GM19372 (cell line): ENCODE results near the gene ATXN2.

Source experiments
- ATAC-seq: cut with Tn5 transposase; IDR thresholded peaks from one replicate; pipeline ENCODE4 v1.9.1; 2021; ENCODE audit warnings: mild to moderate bottlenecking, low read depth, moderate library complexity; ENCODE audit not compliant: unreplicated experiment

ATXN2 gene

GRCh38 chr12:111454311-111454710 lies 144.8 kb downstream of the ATXN2 start:
- ATAC-seq = no peak

- no peak for ATAC-seq
These were observed 145.8 kb downstream of the ATXN2 start for GRCh38 chr12:111453071-111453989.

GRCh38 chr12:111451649-111452129 lies 147.4 kb downstream of the ATXN2 start:
- no peak for ATAC-seq

GRCh38 chr12:111451232-111451631 lies 147.9 kb downstream of the ATXN2 start:
- no peak for ATAC-seq

- ATAC-seq = no peak
These were observed 148.4 kb downstream of the ATXN2 start for GRCh38 chr12:111450676-111451075.

GRCh38 chr12:111448846-111449790 lies 150.0 kb downstream of the ATXN2 start:
- ATAC-seq = no peak

GRCh38 chr12:111448266-111448830 lies 150.8 kb downstream of the ATXN2 start:
- no peak for ATAC-seq

- no peak for ATAC-seq
These were observed 151.4 kb downstream of the ATXN2 start for GRCh38 chr12:111447571-111448265.

GRCh38 chr12:111446631-111447570 lies 152.2 kb downstream of the ATXN2 start:
- no peak for ATAC-seq

GRCh38 chr12:111445726-111446581 lies 153.2 kb downstream of the ATXN2 start:
- no peak for ATAC-seq

- peak; percentile 84 for ATAC-seq
These were observed 154.0 kb downstream of the ATXN2 start for GRCh38 chr12:111444925-111445725.

- ATAC-seq = peak; percentile 25
These were observed 154.7 kb downstream of the ATXN2 start for GRCh38 chr12:111444314-111444924.

GRCh38 chr12:111443586-111443985 lies 155.5 kb downstream of the ATXN2 start:
- no peak for ATAC-seq

GRCh38 chr12:111443086-111443485 lies 156.0 kb downstream of the ATXN2 start:
- ATAC-seq = no peak

GRCh38 chr12:111442301-111443045 lies 156.6 kb downstream of the ATXN2 start:
- ATAC-seq = no peak
